ENCODE results near the gene LMF1. TPM values are rescaled to one million over a fixed set of nuclear protein-coding genes. Genes with fewer than 3 reads are reported as not detected.

The LMF1 gene
- total and polyA plus RNA-seq, 2 of the 8 experiments (the other 6 are each of a cell fraction or from before 2014, with no cell fraction given): 3.5 to 9.1 TPM

GRCh38 chr16:866252-866896 is 104.4 kb downstream of the LMF1 start:
- H2BK20ac ChIP-seq (ENCODE audit: low read length): no peak overlapping the region
- H3K4ac ChIP-seq (replicated peaks; ENCODE audit: insufficient read length, low read depth, low read length): no peak overlapping the region
- H2BK12ac ChIP-seq (ENCODE audit: low read depth, low read length): no peak overlapping the region
- H2BK5ac ChIP-seq (ENCODE audit: low read depth, low read length): no peak overlapping the region
- no peak overlapping the region for H2AK5ac ChIP-seq (ENCODE audit: low read depth, low read length)
- H2AFZ ChIP-seq (ENCODE audit: low read length): no peak overlapping the region
- no peak overlapping the region for H3K4me2 ChIP-seq (ENCODE audit: insufficient read depth in 1 of 2, low read depth in 2 of 2, low read length in 2 of 2)
- no peaks in the 10 kb centered on the region for H3K27me3 ChIP-seq (replicated peaks in 1 of 4; ENCODE audit: control insufficient read depth in 3 of 4, extremely low read depth in 1 of 4, insufficient read depth in 3 of 4, low read length in 3 of 4)
- no peak overlapping the region for H3K23ac ChIP-seq (ENCODE audit: insufficient read length)
- no peaks in the 10 kb centered on the region for H3K36me3 ChIP-seq (ENCODE audit: control insufficient read depth in 2 of 4, insufficient read depth in 4 of 4, low read length in 3 of 4)
- no peak overlapping the region for H3K56ac ChIP-seq (replicated peaks; ENCODE audit: insufficient read length, low read depth, low read length)
- no peak overlapping the region for H4K5ac ChIP-seq (ENCODE audit: insufficient read length, low read depth, low read length)
- no peak overlapping the region for H2BK15ac ChIP-seq (ENCODE audit: low read length)
- no peak overlapping the region for H3K18ac ChIP-seq (ENCODE audit: extremely low read depth, low read length)
- H3K4me1 ChIP-seq (replicated peaks in 1 of 4; ENCODE audit: control insufficient read depth in 3 of 4, insufficient read depth in 4 of 4, low read length in 3 of 4): no peaks in the 10 kb centered on the region
- no peak overlapping the region for H3K27ac ChIP-seq (ENCODE audit: low read depth, low read length)
- FAIRE-seq (no peak), DNase-seq (ENCODE audit: low read depth in 1 of 2, low spot score in 2 of 2) (no peak)
- H3K23me2 ChIP-seq (ENCODE audit: low read depth, low read length): no peaks in the 10 kb centered on the region
- H3K4me3 ChIP-seq (ENCODE audit: extremely low read depth in 1 of 4, insufficient read depth in 2 of 4, low read depth in 3 of 4, low read length in 4 of 4): no peak overlapping the region
- WGBS, 2 experiments (ENCODE audit: extremely low coverage in 1 of 2, insufficient coverage in 1 of 2, insufficient read length in 1 of 2, insufficient replicate concordance in 2 of 2, low coverage in 1 of 2, low lambda C conversion rate in 2 of 2, missing lambda C conversion rate in 1 of 2): 85% methylated on average over 9 of the region's 9 CpGs; no CpG with 5 or more reads in 1 of the 2 experiments
- POLR2A ChIA-PET (ENCODE audit: partially characterized antibody): interaction anchor here (0.6 kb wide), 1 partner anchor 123 kb away, joined by 3 read pairs; no protein-coding TSS in a partner anchor
- H3K79me1 ChIP-seq (ENCODE audit: low read depth, low read length): no peaks in the 10 kb centered on the region
- H4K8ac ChIP-seq (ENCODE audit: extremely low read depth, insufficient read depth, low read length): no peak overlapping the region
- no peaks in the 10 kb centered on the region for H3K79me2 ChIP-seq (ENCODE audit: control insufficient read depth in 1 of 2, insufficient read depth in 2 of 2, low read length in 2 of 2)
- H2BK120ac ChIP-seq (replicated peaks; ENCODE audit: low read depth, low read length): no peak overlapping the region
- CTCF ChIA-PET (ENCODE audit: partially characterized antibody): no interaction called here
- H4K20me1 ChIP-seq (replicated peaks in 1 of 2; ENCODE audit: control insufficient read depth in 1 of 2, insufficient read depth in 2 of 2, low read length in 2 of 2): no peaks in the 10 kb centered on the region
- no peak overlapping the region for H3K9ac ChIP-seq (replicated peaks in 1 of 4; ENCODE audit: extremely low read depth in 1 of 4, low read depth in 3 of 4, low read length in 3 of 4)
- no peak overlapping the region for H4K91ac ChIP-seq (replicated peaks; ENCODE audit: insufficient read length, low read length)
- TF ChIP-seq BRCA1 (IDR thresholded peaks at IDR 0.05; ENCODE audit: low read depth, low read length): no peak
- TF ChIP-seq SAP30 (IDR thresholded peaks at IDR 0.05; ENCODE audit: insufficient read depth, insufficient replicate concordance, low read length): no peak
- TF ChIP-seq CEBPB (IDR thresholded peaks at IDR 0.05; ENCODE audit: low read depth, low read length): peak; percentile 38
- peaks cover 4 to 43% of the 10 kb centered on the region in 2 experiments; a peak in 3 of 4 replicates for H3K9me3 ChIP-seq (ENCODE audit: insufficient read depth in 2 of 2, low read depth in 1 of 2, low read length in 1 of 2)
- no peak overlapping the region for H3K14ac ChIP-seq (ENCODE audit: insufficient read length)

Data from H1 (cell line).